GM23338 (cell line): ENCODE measurements around the gene PFKM. TPM values are rescaled to one million over a fixed set of nuclear protein-coding genes. Genes with fewer than 3 reads are reported as not detected.

Source experiments
- ATAC-seq: fragments of 200-7000 bp; cut with Tn5 transposase; 3 replicates; pipeline ENCODE4 v1.9.1; 2020
- DNase-seq: peaks from one replicate; pipeline ENCODE4 v3.0.0-alpha.2; 2015; ENCODE audit warnings: low spot score
- H2AFZ ChIP-seq: fragments of 200-600 bp; sonication (generic); 2 replicates; pipeline ENCODE4 v1.8.0; 2016; ENCODE audit warnings: antibody characterized with exemption, mild to moderate bottlenecking, moderate library complexity
- H3F3A ChIP-seq: fragments of 200-600 bp; sonication (generic); replicated peaks from 2 replicates; pipeline ENCODE4 v1.8.0; 2017; ENCODE audit warnings: antibody characterized with exemption, mixed run types, low read depth
- H3K27ac ChIP-seq: fragments of 200-600 bp; sonication (generic); 2 replicates; pipeline ENCODE4 v1.6.1; 2016; ENCODE audit warnings: low read depth
- H3K27me3 ChIP-seq: fragments of 200-600 bp; sonication (generic); 2 replicates; pipeline ENCODE4 v1.8.0; 2016; ENCODE audit warnings: mild to moderate bottlenecking, mixed run types, moderate library complexity; ENCODE audit not compliant: insufficient read depth
- H3K36me3 ChIP-seq: fragments of 200-600 bp; sonication (generic); 2 replicates; pipeline ENCODE4 v1.8.0; 2016; ENCODE audit warnings: mild to moderate bottlenecking; ENCODE audit not compliant: insufficient read depth
- H3K4me1 ChIP-seq: fragments of 200-600 bp; sonication (generic); 2 replicates; pipeline ENCODE4 v1.8.0; 2016; ENCODE audit warnings: mild to moderate bottlenecking, moderate library complexity; ENCODE audit not compliant: insufficient read depth
- H3K4me2 ChIP-seq: fragments of 200-600 bp; sonication (generic); 2 replicates; pipeline ENCODE4 v1.7.1; 2017; ENCODE audit warnings: mixed run types
- H3K4me3 ChIP-seq: fragments of 200-600 bp; sonication (generic); 2 replicates; pipeline ENCODE4 v1.6.1; 2016; ENCODE audit warnings: mixed run types
- H3K79me2 ChIP-seq: fragments of 200-600 bp; sonication (generic); replicated peaks from 2 replicates; pipeline ENCODE4 v1.8.0; 2017; ENCODE audit warnings: mild to moderate bottlenecking; ENCODE audit not compliant: insufficient read depth
- H3K9me2 ChIP-seq: fragments of 200-600 bp; sonication (generic); 2 replicates; pipeline ENCODE4 v1.8.0; 2017; ENCODE audit not compliant: insufficient read depth
- H4K20me1 ChIP-seq: fragments of 200-600 bp; sonication (generic); replicated peaks from 2 replicates; pipeline ENCODE4 v1.8.0; 2017; ENCODE audit warnings: mild to moderate bottlenecking; ENCODE audit not compliant: insufficient read depth
- H3K27ac Mint-ChIP-seq: 2 replicates; pipeline ENCODE4 v1.8.0; 2020; ENCODE audit warnings: inconsistent platforms, mild to moderate bottlenecking, moderate library complexity, mixed read lengths
- H3K27me3 Mint-ChIP-seq: 3 replicates; pipeline ENCODE4 v1.8.0; 2022; ENCODE audit warnings: low read depth, mild to moderate bottlenecking, moderate library complexity, mixed read lengths, inconsistent platforms; ENCODE audit not compliant: insufficient read depth, poor library complexity
- H3K36me3 Mint-ChIP-seq: 3 replicates; pipeline ENCODE4 v1.8.0; 2021; ENCODE audit warnings: low read depth, mild to moderate bottlenecking, inconsistent platforms, moderate library complexity, mixed read lengths
- H3K4me1 Mint-ChIP-seq: 3 replicates; pipeline ENCODE4 v1.8.0; 2020; ENCODE audit warnings: mild to moderate bottlenecking, inconsistent platforms, mixed read lengths
- H3K4me3 Mint-ChIP-seq: 3 replicates; pipeline ENCODE4 v1.8.0; 2021; ENCODE audit warnings: moderate library complexity, mild to moderate bottlenecking, inconsistent platforms, mixed read lengths
- H3K9me3 Mint-ChIP-seq: 3 replicates; pipeline ENCODE4 v1.8.0; 2020; ENCODE audit warnings: moderate library complexity, mild to moderate bottlenecking, inconsistent platforms, mixed read lengths
- CREB1 ChIP-seq: fragments of 250-450 bp; sonication (Bioruptor Pico); IDR thresholded peaks from 2 replicates; pipeline ENCODE4 v1.5.0; 2020; ENCODE audit warnings: low read depth, mild to moderate bottlenecking, moderate library complexity
- EZH2 ChIP-seq: fragments of 200-600 bp; sonication (generic); IDR thresholded peaks from one replicate; pipeline ENCODE4 v1.8.0; 2017; ENCODE audit warnings: antibody characterized with exemption, mild to moderate bottlenecking, low read depth; ENCODE audit not compliant: unreplicated experiment
- JUNB ChIP-seq: IDR thresholded peaks from one replicate; pipeline ENCODE4 v1.6.1; 2016; ENCODE audit warnings: antibody characterized with exemption; ENCODE audit not compliant: unreplicated experiment
- NANOG ChIP-seq: IDR thresholded peaks from 2 replicates; pipeline ENCODE4 v1.6.1; 2016; ENCODE audit warnings: antibody characterized with exemption, borderline replicate concordance
- POLR2AphosphoS5 ChIP-seq: IDR thresholded peaks from 2 replicates; pipeline ENCODE4 v1.6.1; 2016; ENCODE audit warnings: antibody characterized with exemption, low read depth
- STAT1 ChIP-seq: IDR thresholded peaks from one replicate; pipeline ENCODE4 v1.6.1; 2016; ENCODE audit warnings: antibody characterized with exemption; ENCODE audit not compliant: unreplicated experiment
- ZNF114 ChIP-seq: fragments of 250-450 bp; sonication (Bioruptor Pico); IDR thresholded peaks from 2 replicates; pipeline ENCODE4 v1.5.0; 2020; ENCODE audit warnings: mild to moderate bottlenecking, moderate library complexity
- ZNF331 ChIP-seq: fragments of 250-450 bp; sonication (Bioruptor Pico); IDR thresholded peaks from 2 replicates; pipeline ENCODE4 v1.5.0; 2020; ENCODE audit warnings: low read depth, mild to moderate bottlenecking, moderate library complexity
- polyA plus RNA-seq: library from polyadenylated mRNA; unstranded; fragments of >200 nt; fragmentation: Nextera tagmentation; extraction: Ambion mirVana; gene quantifications from 2 replicates; pipeline ENCODE4 v1.2.1, GENCODE V29; 2016
- total RNA-seq: library from RNA; depleted of rRNA; stranded (reverse); fragments of >200 nt; shearing (Covaris generic); gene quantifications from 2 replicates; pipeline ENCODE4 v1.2.3, GENCODE V29; 2014
- TF ChIP-seq, protein P1 (sequence below): IDR thresholded peaks from one replicate; pipeline ENCODE4 v1.6.1; 2018; ENCODE audit warnings: antibody characterized with exemption; ENCODE audit not compliant: unreplicated experiment
- TF ChIP-seq, protein P2 (sequence below), 2 experiments: fragments of 200-600 bp in 1 of 2; sonication (generic) in 1 of 2; conservative IDR thresholded peaks; 2 replicates each; pipeline versions ENCODE4 v1.5.1 to v1.6.1; 2016 to 2017; ENCODE audit warnings: antibody characterized with exemption in 2 of 2, low read depth in 2 of 2, mild to moderate bottlenecking in 2 of 2, moderate library complexity in 1 of 2
- TF ChIP-seq, protein P3 (sequence below): IDR thresholded peaks from 2 replicates; pipeline ENCODE4 v1.6.1; 2016; ENCODE audit warnings: antibody characterized with exemption

The PFKM gene
- total and polyA plus RNA-seq, 2 experiments from 2014 or later = 47.2 to 82.5 TPM

DNA sequence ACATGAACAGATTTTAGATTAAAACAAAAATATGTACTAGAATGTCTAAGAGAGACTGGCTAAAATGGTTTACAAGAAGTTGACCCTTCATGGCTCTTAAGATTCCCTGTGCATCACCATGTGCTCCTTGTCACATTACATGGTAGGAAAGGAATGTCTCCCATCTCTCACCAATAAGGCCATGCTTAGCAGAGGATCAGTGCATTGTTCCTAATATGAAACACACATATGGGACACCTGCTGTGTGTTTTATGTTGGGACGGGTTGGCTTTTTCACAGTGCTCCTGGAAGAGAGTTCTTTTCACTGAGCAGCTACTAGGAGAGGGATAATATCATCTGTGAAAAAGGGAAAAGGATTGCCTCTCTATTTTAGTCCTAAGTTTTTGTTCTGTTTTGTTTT is 9.6 kb downstream of the PFKM start:
- H3K4me3 Mint-ChIP-seq = no peak overlapping the region
- Histone ChIP-seq H4K20me1 (peaks cover 6% of the 10 kb centered on the region; the same call in 1 of the 2 replicates), H3F3A (no peaks in the 10 kb centered on the region), H3K9me2 (no peaks in the 10 kb centered on the region), H3K4me2 (no peak overlapping the region), H3K27me3 (no peaks in the 10 kb centered on the region), H2AFZ (no peak overlapping the region), H3K79me2 (no peaks in the 10 kb centered on the region), H3K4me3 (no peak overlapping the region), H3K27ac (no peak overlapping the region), H3K4me1 (no peaks in the 10 kb centered on the region), H3K36me3 (peaks cover 46% of the 10 kb centered on the region)
- no peaks in the 10 kb centered on the region for H3K9me3 Mint-ChIP-seq
- H3K36me3 Mint-ChIP-seq = peaks cover 65% of the 10 kb centered on the region
- no peak overlapping the region for H3K27ac Mint-ChIP-seq
- no peak for TF ChIP-seq CREB1 (CRISPR knock-in tag)
- no peak for TF ChIP-seq JUNB
- TF ChIP-seq EZH2 = no peak
- no peak for TF ChIP-seq STAT1
- no peaks in the 10 kb centered on the region for H3K4me1 Mint-ChIP-seq
- H3K27me3 Mint-ChIP-seq = no peaks in the 10 kb centered on the region
- no peak for ATAC-seq
- DNase-seq = no peak

DNA sequence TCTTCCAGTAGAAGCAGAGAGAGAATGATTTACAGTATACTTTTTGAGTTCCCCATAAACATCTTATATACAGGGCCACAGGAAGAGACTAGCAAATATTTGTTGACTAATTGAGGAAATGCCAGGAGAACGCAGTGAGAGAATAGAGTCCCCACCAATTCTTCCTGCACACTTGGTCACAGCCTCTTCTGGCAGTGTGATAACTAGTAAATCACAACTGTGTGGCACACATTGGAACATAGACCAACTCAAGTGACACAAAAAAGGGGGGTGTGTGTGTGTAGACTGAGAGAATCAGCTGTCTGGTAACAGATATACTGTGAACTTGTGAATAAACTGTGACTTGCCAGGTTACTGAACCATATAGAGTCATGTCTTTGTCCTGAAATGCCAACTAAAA is 10.2 kb downstream of the PFKM start:
- no peaks in the 10 kb centered on the region for H3K9me2 ChIP-seq
- TF ChIP-seq, protein P1, sequence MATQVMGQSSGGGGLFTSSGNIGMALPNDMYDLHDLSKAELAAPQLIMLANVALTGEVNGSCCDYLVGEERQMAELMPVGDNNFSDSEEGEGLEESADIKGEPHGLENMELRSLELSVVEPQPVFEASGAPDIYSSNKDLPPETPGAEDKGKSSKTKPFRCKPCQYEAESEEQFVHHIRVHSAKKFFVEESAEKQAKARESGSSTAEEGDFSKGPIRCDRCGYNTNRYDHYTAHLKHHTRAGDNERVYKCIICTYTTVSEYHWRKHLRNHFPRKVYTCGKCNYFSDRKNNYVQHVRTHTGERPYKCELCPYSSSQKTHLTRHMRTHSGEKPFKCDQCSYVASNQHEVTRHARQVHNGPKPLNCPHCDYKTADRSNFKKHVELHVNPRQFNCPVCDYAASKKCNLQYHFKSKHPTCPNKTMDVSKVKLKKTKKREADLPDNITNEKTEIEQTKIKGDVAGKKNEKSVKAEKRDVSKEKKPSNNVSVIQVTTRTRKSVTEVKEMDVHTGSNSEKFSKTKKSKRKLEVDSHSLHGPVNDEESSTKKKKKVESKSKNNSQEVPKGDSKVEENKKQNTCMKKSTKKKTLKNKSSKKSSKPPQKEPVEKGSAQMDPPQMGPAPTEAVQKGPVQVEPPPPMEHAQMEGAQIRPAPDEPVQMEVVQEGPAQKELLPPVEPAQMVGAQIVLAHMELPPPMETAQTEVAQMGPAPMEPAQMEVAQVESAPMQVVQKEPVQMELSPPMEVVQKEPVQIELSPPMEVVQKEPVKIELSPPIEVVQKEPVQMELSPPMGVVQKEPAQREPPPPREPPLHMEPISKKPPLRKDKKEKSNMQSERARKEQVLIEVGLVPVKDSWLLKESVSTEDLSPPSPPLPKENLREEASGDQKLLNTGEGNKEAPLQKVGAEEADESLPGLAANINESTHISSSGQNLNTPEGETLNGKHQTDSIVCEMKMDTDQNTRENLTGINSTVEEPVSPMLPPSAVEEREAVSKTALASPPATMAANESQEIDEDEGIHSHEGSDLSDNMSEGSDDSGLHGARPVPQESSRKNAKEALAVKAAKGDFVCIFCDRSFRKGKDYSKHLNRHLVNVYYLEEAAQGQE = no peak
- no peak for TF ChIP-seq ZNF331 (CRISPR knock-in tag)
- Mint-ChIP-seq H3K4me1 (no peaks in the 10 kb centered on the region), H3K9me3 (no peaks in the 10 kb centered on the region), H3K27me3 (no peaks in the 10 kb centered on the region), H3K4me3 (no peak overlapping the region), H3K36me3 (peaks cover 68% of the 10 kb centered on the region), H3K27ac (no peak overlapping the region)
- H3K36me3 ChIP-seq = peaks cover 50% of the 10 kb centered on the region
- no peaks in the 10 kb centered on the region for H3K79me2 ChIP-seq
- DNase-seq (no peak), ATAC-seq (no peak)
- no peaks in the 10 kb centered on the region for H3K4me1 ChIP-seq
- H3K4me3 ChIP-seq = no peak overlapping the region
- H4K20me1 ChIP-seq = peaks cover 6% of the 10 kb centered on the region; the same call in 1 of the 2 replicates
- no peaks in the 10 kb centered on the region for H3F3A ChIP-seq
- H3K27me3 ChIP-seq = no peaks in the 10 kb centered on the region
- no peak overlapping the region for H3K4me2 ChIP-seq
- no peak overlapping the region; the same call in 1 of the 2 replicates for H3K27ac ChIP-seq
- H2AFZ ChIP-seq = no peak overlapping the region

DNA sequence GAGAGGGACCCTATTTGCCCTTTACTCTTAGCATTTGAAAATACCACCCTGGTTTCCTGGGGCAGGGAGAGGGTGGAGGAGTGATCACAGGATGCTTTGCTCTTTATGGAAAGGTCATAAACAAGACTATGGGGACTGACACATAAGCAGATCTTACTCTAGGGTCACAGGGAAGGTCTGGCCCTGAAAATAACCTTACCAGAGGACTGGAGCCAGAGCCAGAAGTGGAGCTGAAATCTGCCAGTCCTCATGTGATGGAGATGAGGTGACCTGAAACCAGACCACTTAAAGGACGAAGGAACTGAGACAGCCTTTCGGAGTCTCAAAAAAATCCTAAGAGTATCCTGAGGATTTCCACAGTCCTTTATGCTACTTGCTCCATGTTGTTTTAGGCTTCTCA is 12.4 kb downstream of the PFKM start:
- Histone ChIP-seq H3K4me3 (no peak overlapping the region), H3K27me3 (no peaks in the 10 kb centered on the region), H3K4me1 (no peaks in the 10 kb centered on the region), H4K20me1 (peaks cover 3% of the 10 kb centered on the region; the same call in 1 of the 2 replicates), H2AFZ (no peak overlapping the region), H3K79me2 (no peaks in the 10 kb centered on the region), H3K4me2 (no peak overlapping the region), H3K27ac (no peak overlapping the region), H3K9me2 (no peaks in the 10 kb centered on the region), H3F3A (no peaks in the 10 kb centered on the region), H3K36me3 (peaks cover 45% of the 10 kb centered on the region)
- Mint-ChIP-seq H3K4me1 (no peaks in the 10 kb centered on the region), H3K27ac (no peak overlapping the region), H3K4me3 (no peak overlapping the region), H3K9me3 (no peaks in the 10 kb centered on the region), H3K27me3 (no peaks in the 10 kb centered on the region), H3K36me3 (peaks cover 70% of the 10 kb centered on the region)
- no peak for ATAC-seq
- no peak for DNase-seq
- TF ChIP-seq, protein P2, sequence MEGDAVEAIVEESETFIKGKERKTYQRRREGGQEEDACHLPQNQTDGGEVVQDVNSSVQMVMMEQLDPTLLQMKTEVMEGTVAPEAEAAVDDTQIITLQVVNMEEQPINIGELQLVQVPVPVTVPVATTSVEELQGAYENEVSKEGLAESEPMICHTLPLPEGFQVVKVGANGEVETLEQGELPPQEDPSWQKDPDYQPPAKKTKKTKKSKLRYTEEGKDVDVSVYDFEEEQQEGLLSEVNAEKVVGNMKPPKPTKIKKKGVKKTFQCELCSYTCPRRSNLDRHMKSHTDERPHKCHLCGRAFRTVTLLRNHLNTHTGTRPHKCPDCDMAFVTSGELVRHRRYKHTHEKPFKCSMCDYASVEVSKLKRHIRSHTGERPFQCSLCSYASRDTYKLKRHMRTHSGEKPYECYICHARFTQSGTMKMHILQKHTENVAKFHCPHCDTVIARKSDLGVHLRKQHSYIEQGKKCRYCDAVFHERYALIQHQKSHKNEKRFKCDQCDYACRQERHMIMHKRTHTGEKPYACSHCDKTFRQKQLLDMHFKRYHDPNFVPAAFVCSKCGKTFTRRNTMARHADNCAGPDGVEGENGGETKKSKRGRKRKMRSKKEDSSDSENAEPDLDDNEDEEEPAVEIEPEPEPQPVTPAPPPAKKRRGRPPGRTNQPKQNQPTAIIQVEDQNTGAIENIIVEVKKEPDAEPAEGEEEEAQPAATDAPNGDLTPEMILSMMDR (conservative IDR thresholded peaks at IDR 0.05; ENCODE audit: low read depth in 2 of 2) = no peak
- TF ChIP-seq ZNF114 = no peak
- TF ChIP-seq JUNB = no peak
- TF ChIP-seq EZH2 = no peak
- TF ChIP-seq, protein P3, sequence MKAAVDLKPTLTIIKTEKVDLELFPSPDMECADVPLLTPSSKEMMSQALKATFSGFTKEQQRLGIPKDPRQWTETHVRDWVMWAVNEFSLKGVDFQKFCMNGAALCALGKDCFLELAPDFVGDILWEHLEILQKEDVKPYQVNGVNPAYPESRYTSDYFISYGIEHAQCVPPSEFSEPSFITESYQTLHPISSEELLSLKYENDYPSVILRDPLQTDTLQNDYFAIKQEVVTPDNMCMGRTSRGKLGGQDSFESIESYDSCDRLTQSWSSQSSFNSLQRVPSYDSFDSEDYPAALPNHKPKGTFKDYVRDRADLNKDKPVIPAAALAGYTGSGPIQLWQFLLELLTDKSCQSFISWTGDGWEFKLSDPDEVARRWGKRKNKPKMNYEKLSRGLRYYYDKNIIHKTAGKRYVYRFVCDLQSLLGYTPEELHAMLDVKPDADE = no peak
- TF ChIP-seq POLR2AphosphoS5 = no peak
- no peak for TF ChIP-seq NANOG
- TF ChIP-seq, protein P1 = no peak
